HL-60 (cell line): ENCODE results near the gene CCT5.

ENCODE experiments used
- DNase-seq, 2 experiments: peaks; one replicate each; pipeline ENCODE4 v3.0.0-alpha.2; 2010 to 2020; ENCODE audit warnings: low read depth in 1 of 2, low spot score in 1 of 2
- H3K27ac ChIP-seq: fragments of 250-450 bp; sonication (Bioruptor Pico); replicated peaks from 2 replicates; pipeline ENCODE4 v1.5.1; 2020; ENCODE audit warnings: mild to moderate bottlenecking, moderate library complexity
- H3K27me3 ChIP-seq: fragments of 250-450 bp; sonication (Bioruptor Pico); 2 replicates; pipeline ENCODE4 v1.5.1; 2021; ENCODE audit warnings: mild to moderate bottlenecking, moderate library complexity; ENCODE audit not compliant: insufficient read depth, poor library complexity, severe bottlenecking
- H3K4me3 ChIP-seq: replicated peaks from 2 replicates; pipeline ENCODE4 v1.5.1; 2011; ENCODE audit warnings: mild to moderate bottlenecking, control low read depth, low read length; ENCODE audit not compliant: insufficient read depth
- CTCF ChIP-seq: IDR thresholded peaks from one replicate; pipeline ENCODE4 v1.5.1; 2011; ENCODE audit warnings: low read length, control low read depth, inconsistent platforms; ENCODE audit not compliant: insufficient read depth
- GABPA ChIP-seq: IDR thresholded peaks from 2 replicates; pipeline ENCODE4 v1.6.1; 2012; ENCODE audit warnings: low read depth
- POLR2AphosphoS5 ChIP-seq: IDR thresholded peaks from 2 replicates; pipeline ENCODE4 v1.6.1; 2012; ENCODE audit warnings: low read depth
- REST ChIP-seq: IDR thresholded peaks from 2 replicates; pipeline ENCODE4 v1.6.1; 2012; ENCODE audit warnings: low read depth; ENCODE audit not compliant: insufficient replicate concordance
- SPI1 ChIP-seq: IDR thresholded peaks from 2 replicates; pipeline ENCODE4 v1.6.1; 2012; ENCODE audit warnings: low read depth, mild to moderate bottlenecking, borderline replicate concordance

CCT5 gene

GRCh38 chr5:10295619-10296326, 45.7 kb downstream of the CCT5 start:
- H3K27me3 ChIP-seq = no peaks in the 10 kb centered on the region
- TF ChIP-seq SPI1 (no peak), POLR2AphosphoS5 (no peak), CTCF (no peak), REST (no peak), GABPA (no peak)
- no peak for DNase-seq
- H3K4me3 ChIP-seq = no peak overlapping the region
- no peak overlapping the region for H3K27ac ChIP-seq

- Histone ChIP-seq H3K27me3 (no peaks in the 10 kb centered on the region), H3K4me3 (no peak overlapping the region), H3K27ac (no peak overlapping the region)
- TF ChIP-seq CTCF = no peak
- no peak for TF ChIP-seq GABPA
- TF ChIP-seq REST = no peak
- TF ChIP-seq POLR2AphosphoS5 = no peak
- no peak for TF ChIP-seq SPI1
- no peak for DNase-seq
These were observed 47.6 kb downstream of the CCT5 start for GRCh38 chr5:10297646-10298204.

- no peak for DNase-seq
- Histone ChIP-seq H3K27me3 (no peaks in the 10 kb centered on the region), H3K27ac (no peak overlapping the region), H3K4me3 (no peak overlapping the region)
- no peak for TF ChIP-seq POLR2AphosphoS5
- TF ChIP-seq GABPA = no peak
- TF ChIP-seq CTCF = no peak
These were observed 50.2 kb downstream of the CCT5 start for GRCh38 chr5:10300246-10300645.
